ENCODE measurements around the gene OR5H1. TPM values are rescaled to one million over a fixed set of nuclear protein-coding genes. Genes with fewer than 3 reads are reported as not detected.

The OR5H1 gene
- total and polyA plus RNA-seq, 2 donors (not counting 1 experiment from before 2014, with no cell fraction given) = 0.17 TPM; not detected in 1

GRCh38 chr3:98095882-98096281, 34.6 kb upstream of the OR5H1 start:
- Histone ChIP-seq H3K4me2 (replicated peaks; ENCODE audit: low read depth, low read length, poor library complexity, severe bottlenecking) (no peak overlapping the region), H3K4me1 (ENCODE audit: control insufficient read depth in 2 of 2, insufficient read depth in 2 of 2, low read length in 2 of 2) (no peaks in the 10 kb centered on the region), H2AFZ (ENCODE audit: insufficient read depth, low read depth, low read length, poor library complexity, severe bottlenecking) (no peak overlapping the region), H3K4me3 (ENCODE audit: control extremely low read depth in 1 of 5, extremely low read depth in 1 of 5, insufficient read depth in 1 of 5, low read depth in 2 of 5, low read length in 4 of 5) (no peak overlapping the region), H3K27ac (ENCODE audit: low read length in 2 of 2) (no peak overlapping the region), H3K9me3 (ENCODE audit: control extremely low read depth in 1 of 3, control insufficient read depth in 2 of 3, insufficient read depth in 1 of 3, low read length in 2 of 3) (peaks cover 0 to 7% (median 0%) of the 10 kb centered on the region in 3 donors), H4K20me1 (ENCODE audit: control insufficient read depth, insufficient read depth, low read length, poor library complexity, severe bottlenecking) (no peaks in the 10 kb centered on the region), H3K79me2 (ENCODE audit: control insufficient read depth, insufficient read depth, low read length) (no peaks in the 10 kb centered on the region), H3K27me3 (replicated peaks in 1 of 4; ENCODE audit: control extremely low read depth in 1 of 4, control insufficient read depth in 3 of 4, insufficient read depth in 4 of 4, low read length in 3 of 4) (no peaks in the 10 kb centered on the region), H3K9ac (ENCODE audit: low read length) (no peak overlapping the region), H3K36me3 (replicated peaks in 1 of 2; ENCODE audit: control extremely low read depth in 1 of 2, control insufficient read depth in 1 of 2, extremely low read depth in 1 of 2, insufficient read depth in 2 of 2, low read length in 1 of 2) (no peaks in the 10 kb centered on the region)
- Mint-ChIP-seq H3K4me1 (no peaks in the 10 kb centered on the region), H3K27ac (no peak overlapping the region), H3K4me3 (no peak overlapping the region), H3K27me3 (no peaks in the 10 kb centered on the region), H3K9me3 (ENCODE audit: insufficient read depth) (no peaks in the 10 kb centered on the region)
- ATAC-seq (ENCODE audit: low read depth) (no peak), DNase-seq (no peak)
- CTCF ChIA-PET = interaction anchor here (1.4 kb wide), 1 partner anchor 57 kb away, joined by 3 read pairs; no protein-coding TSS in a partner anchor
- intact Hi-C loops (cut with micrococcal nuclease) = no loop called here
- TF ChIP-seq, protein P1, sequence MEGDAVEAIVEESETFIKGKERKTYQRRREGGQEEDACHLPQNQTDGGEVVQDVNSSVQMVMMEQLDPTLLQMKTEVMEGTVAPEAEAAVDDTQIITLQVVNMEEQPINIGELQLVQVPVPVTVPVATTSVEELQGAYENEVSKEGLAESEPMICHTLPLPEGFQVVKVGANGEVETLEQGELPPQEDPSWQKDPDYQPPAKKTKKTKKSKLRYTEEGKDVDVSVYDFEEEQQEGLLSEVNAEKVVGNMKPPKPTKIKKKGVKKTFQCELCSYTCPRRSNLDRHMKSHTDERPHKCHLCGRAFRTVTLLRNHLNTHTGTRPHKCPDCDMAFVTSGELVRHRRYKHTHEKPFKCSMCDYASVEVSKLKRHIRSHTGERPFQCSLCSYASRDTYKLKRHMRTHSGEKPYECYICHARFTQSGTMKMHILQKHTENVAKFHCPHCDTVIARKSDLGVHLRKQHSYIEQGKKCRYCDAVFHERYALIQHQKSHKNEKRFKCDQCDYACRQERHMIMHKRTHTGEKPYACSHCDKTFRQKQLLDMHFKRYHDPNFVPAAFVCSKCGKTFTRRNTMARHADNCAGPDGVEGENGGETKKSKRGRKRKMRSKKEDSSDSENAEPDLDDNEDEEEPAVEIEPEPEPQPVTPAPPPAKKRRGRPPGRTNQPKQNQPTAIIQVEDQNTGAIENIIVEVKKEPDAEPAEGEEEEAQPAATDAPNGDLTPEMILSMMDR (IDR thresholded peaks at IDR 0.05) = no peak
- no peak for TF ChIP-seq EZH2 (IDR thresholded peaks at IDR 0.05; ENCODE audit: borderline replicate concordance, insufficient read depth, low read depth, low read length, poor library complexity, severe bottlenecking)
- POLR2A ChIA-PET = no interaction called here
- WGBS (ENCODE audit: insufficient coverage) = 88% methylated on average over 5 of the region's 5 CpGs

- no peak overlapping the region for H3K27ac Mint-ChIP-seq
- Histone ChIP-seq H3K27ac (ENCODE audit: low read length in 2 of 2) (no peak overlapping the region), H4K20me1 (ENCODE audit: control insufficient read depth, insufficient read depth, low read length, poor library complexity, severe bottlenecking) (no peaks in the 10 kb centered on the region), H3K27me3 (replicated peaks in 1 of 4; ENCODE audit: control extremely low read depth in 1 of 4, control insufficient read depth in 3 of 4, insufficient read depth in 4 of 4, low read length in 3 of 4) (no peaks in the 10 kb centered on the region), H3K9ac (ENCODE audit: low read length) (no peak overlapping the region), H3K4me3 (ENCODE audit: control extremely low read depth in 1 of 5, extremely low read depth in 1 of 5, insufficient read depth in 1 of 5, low read depth in 2 of 5, low read length in 4 of 5) (no peak overlapping the region), H3K4me1 (ENCODE audit: control insufficient read depth in 2 of 2, insufficient read depth in 2 of 2, low read length in 2 of 2) (no peaks in the 10 kb centered on the region), H3K36me3 (replicated peaks in 1 of 2; ENCODE audit: control extremely low read depth in 1 of 2, control insufficient read depth in 1 of 2, extremely low read depth in 1 of 2, insufficient read depth in 2 of 2, low read length in 1 of 2) (no peaks in the 10 kb centered on the region), H3K79me2 (ENCODE audit: control insufficient read depth, insufficient read depth, low read length) (no peaks in the 10 kb centered on the region), H3K4me2 (replicated peaks; ENCODE audit: low read depth, low read length, poor library complexity, severe bottlenecking) (no peak overlapping the region), H3K9me3 (ENCODE audit: control extremely low read depth in 1 of 3, control insufficient read depth in 2 of 3, insufficient read depth in 1 of 3, low read length in 2 of 3) (peaks cover 0 to 7% (median 0%) of the 10 kb centered on the region in 3 donors), H2AFZ (ENCODE audit: insufficient read depth, low read depth, low read length, poor library complexity, severe bottlenecking) (no peak overlapping the region)
- intact Hi-C loops (cut with micrococcal nuclease) = no loop called here
- CTCF ChIA-PET = no interaction called here
- H3K4me1 Mint-ChIP-seq = no peaks in the 10 kb centered on the region
- ATAC-seq (ENCODE audit: low read depth) = no peak
- POLR2A ChIA-PET = no interaction called here
- 44% methylated on average over 2 of the region's 4 CpGs for WGBS (ENCODE audit: insufficient coverage)
- no peaks in the 10 kb centered on the region for H3K27me3 Mint-ChIP-seq
- no peak for DNase-seq
- no peak overlapping the region for H3K4me3 Mint-ChIP-seq
- H3K9me3 Mint-ChIP-seq (ENCODE audit: insufficient read depth) = no peaks in the 10 kb centered on the region
- TF ChIP-seq, protein P1 (IDR thresholded peaks at IDR 0.05) = no peak
- TF ChIP-seq EZH2 (IDR thresholded peaks at IDR 0.05; ENCODE audit: borderline replicate concordance, insufficient read depth, low read depth, low read length, poor library complexity, severe bottlenecking) = no peak
Observed at GRCh38 chr3:98099848-98100247, 30.7 kb upstream of the OR5H1 start.

Data from B cell (primary cell).